HG03460 (cell line): ENCODE measurements around the gene CT47B1.
"Not testable (repeated sequence)": the region's sequence is repeated elsewhere in the genome, so short reads cannot be mapped to it uniquely, and the experiment has no call there.

Experiments used
- ATAC-seq: cut with Tn5 transposase; IDR thresholded peaks from one replicate; pipeline ENCODE4 v1.9.1; 2021; ENCODE audit not compliant: unreplicated experiment

Gene CT47B1

DNA sequence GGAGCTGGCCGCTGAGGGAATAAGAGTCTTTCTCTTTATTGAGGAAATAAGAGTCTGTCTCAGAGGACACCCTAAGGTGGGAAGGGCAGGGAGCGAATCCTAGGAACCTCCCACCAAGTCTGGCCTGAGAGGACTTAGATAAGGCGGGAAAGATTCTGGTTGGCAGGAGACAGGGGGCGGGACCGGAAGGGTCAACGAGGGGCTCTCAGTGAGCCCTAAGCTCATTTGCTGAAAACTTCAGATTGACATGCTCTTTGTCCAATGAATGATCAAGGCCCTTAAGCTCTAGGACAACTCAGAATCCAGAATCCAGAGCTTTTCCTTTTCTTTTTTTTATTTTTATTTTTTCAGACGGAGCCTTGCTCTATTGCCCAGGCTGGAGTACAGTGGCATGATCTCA, at the start of gene CT47B1:
CT47B1 (minus strand) TSS at position 101 of the 400 bp plus-strand sequence. CDS start 196 bp downstream, outside the sequence.
- not testable (repeated sequence) for ATAC-seq

GRCh38 chrX:120874678-120875557, 748 bp downstream of the CT47B1 start:
- no peak for ATAC-seq

GRCh38 chrX:120857240-120857639, 18.4 kb downstream of the CT47B1 start:
- ATAC-seq: no peak

- no peak for ATAC-seq
Measured at GRCh38 chrX:120840827-120841226, 34.8 kb downstream of the CT47B1 start.

DNA sequence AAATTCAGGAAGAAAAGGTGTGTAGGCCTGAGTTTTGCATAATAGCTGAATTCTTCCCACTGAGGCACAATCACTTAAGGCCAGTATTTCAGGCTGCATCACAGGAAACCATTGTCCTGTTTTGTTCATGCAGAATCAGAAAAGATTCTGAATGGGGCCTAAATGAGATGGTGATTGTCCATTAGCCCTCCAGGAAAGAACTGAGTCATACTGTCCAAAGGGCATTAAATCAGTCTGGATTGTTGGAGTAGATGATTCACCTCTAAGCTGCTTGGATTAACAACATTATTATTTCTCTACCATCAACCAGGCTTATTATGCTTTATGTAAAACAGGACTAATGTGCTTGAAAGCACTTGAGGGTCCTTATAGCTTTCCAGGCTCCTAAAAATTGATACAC, 36.2 kb downstream of the CT47B1 start:
- no peak for ATAC-seq

GRCh38 chrX:120827213-120827612, 48.5 kb downstream of the CT47B1 start:
- not testable (repeated sequence) for ATAC-seq

- ATAC-seq: no peak
Measured at GRCh38 chrX:120825146-120825545, 50.5 kb downstream of the CT47B1 start.

- no peak for ATAC-seq
Measured at GRCh38 chrX:120824021-120824420, 51.6 kb downstream of the CT47B1 start.

DNA sequence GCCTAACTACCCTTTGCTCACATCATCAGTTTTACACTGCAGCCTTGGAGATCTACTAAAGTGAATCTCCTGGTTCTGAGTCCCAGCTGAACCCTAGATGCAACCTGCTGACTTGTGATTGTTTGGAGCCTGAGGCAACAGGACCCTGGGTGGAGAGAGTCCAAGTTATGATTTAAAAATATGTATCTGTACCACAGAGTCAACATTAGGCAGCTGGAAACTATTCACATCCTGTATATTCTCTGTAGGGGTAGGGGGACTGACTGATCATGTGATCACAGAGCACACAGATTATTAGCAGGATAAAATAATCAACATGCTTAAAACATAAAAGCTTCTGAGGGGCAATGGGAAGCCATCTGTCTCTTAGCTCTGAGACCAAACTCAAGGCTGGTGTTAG, 52.1 kb downstream of the CT47B1 start:
- no peak for ATAC-seq
